ENCODE results near the gene C1orf174. TPM values are rescaled to one million over a fixed set of nuclear protein-coding genes. Genes with fewer than 3 reads are reported as not detected.

C1orf174 gene
- total and polyA plus RNA-seq, 2 of the 13 experiments (the other 11 are each of a cell fraction or from before 2014, with no cell fraction given): 21.6 to 31.4 TPM

- intact Hi-C loops (cut with micrococcal nuclease; ENCODE audit: unreplicated experiment) (no loop called here), in situ Hi-C loops (cut with HindIII; ENCODE audit: extremely low pct_ligation_motif_present, low pct_unique_long_range_greater_than_20kb) (no loop called here)
- WGBS (ENCODE audit: low lambda C conversion rate): 94% methylated on average over 6 of the region's 6 CpGs
- peaks cover 12 to 44% of the 10 kb centered on the region in 2 experiments for H3K36me3 ChIP-seq (replicated peaks in 1 of 2; ENCODE audit: control insufficient read depth in 1 of 2, insufficient read depth in 2 of 2, low read length in 2 of 2)
- no peak overlapping the region for H3K27ac ChIP-seq (ENCODE audit: extremely low read length, insufficient read depth, low read length)
- no TSS peak for BruUV-seq (replicated peaks)
- H3K9me3 ChIP-seq (ENCODE audit: low read length): no peaks in the 10 kb centered on the region
- POLR2A ChIA-PET: no interaction called here
- H3K27me3 ChIP-seq (ENCODE audit: control insufficient read depth in 1 of 2, insufficient read depth in 2 of 2, low read length in 2 of 2): no peaks in the 10 kb centered on the region
- H4K20me1 ChIP-seq (ENCODE audit: insufficient read depth, low read length): no peaks in the 10 kb centered on the region
- no peak overlapping the region for H2AFZ ChIP-seq (ENCODE audit: low read length)
- no peak for ATAC-seq
- H3K4me3 ChIP-seq (replicated peaks in 1 of 3; ENCODE audit: insufficient read depth in 1 of 3, low read depth in 2 of 3, low read length in 3 of 3): no peak overlapping the region
- no peak overlapping the region for H3K9ac ChIP-seq (ENCODE audit: insufficient read depth, low read depth, low read length)
- H3K79me2 ChIP-seq (ENCODE audit: insufficient read depth, low read length): no peaks in the 10 kb centered on the region
- DNase-seq (ENCODE audit: low spot score): no peak
- no peaks in the 10 kb centered on the region for H3K4me1 ChIP-seq (ENCODE audit: insufficient read depth, low read length)
- H3K4me2 ChIP-seq (ENCODE audit: low read depth, low read length): no peak overlapping the region
- FAIRE-seq: no peak
- CTCF ChIA-PET (ENCODE audit: low intra/inter-chr PET ratio, low total read pairs): no interaction called here
- TF ChIP-seq BORCS8-MEF2B (CRISPR knock-in tag; IDR thresholded peaks at IDR 0.05) (no peak), ZNF354B (CRISPR knock-in tag; IDR thresholded peaks at IDR 0.05) (no peak), ZNF839 (CRISPR knock-in tag; IDR thresholded peaks at IDR 0.05; ENCODE audit: borderline replicate concordance) (no peak), ZNF337 (CRISPR knock-in tag; IDR thresholded peaks at IDR 0.05; ENCODE audit: borderline replicate concordance, low read depth) (no peak), POLR2A (IDR thresholded peaks at IDR 0.05; ENCODE audit: insufficient read depth in 1 of 2, low read depth in 2 of 2, low read length in 2 of 2) (no peak), PHB2 (IDR thresholded peaks at IDR 0.05; ENCODE audit: partially characterized antibody) (no peak), ZNF430 (CRISPR knock-in tag; IDR thresholded peaks at IDR 0.05) (no peak), ZNF260 (CRISPR knock-in tag; IDR thresholded peaks at IDR 0.05; ENCODE audit: borderline replicate concordance, low read depth) (no peak), ZNF609 (CRISPR knock-in tag; IDR thresholded peaks at IDR 0.05; ENCODE audit: borderline replicate concordance) (no peak), ZNF639 (CRISPR knock-in tag; conservative IDR thresholded peaks at IDR 0.05) (no peak), FOXK2 (IDR thresholded peaks at IDR 0.05) (no peak), ZKSCAN5 (CRISPR knock-in tag; IDR thresholded peaks at IDR 0.05) (no peak), ZNF256 (CRISPR knock-in tag; conservative IDR thresholded peaks at IDR 0.05) (no peak), ZNF747 (CRISPR knock-in tag; IDR thresholded peaks at IDR 0.05; ENCODE audit: borderline replicate concordance) (no peak), ZNF282 (IDR thresholded peaks at IDR 0.05; ENCODE audit: partially characterized antibody) (no peak), ZNF180 (CRISPR knock-in tag; IDR thresholded peaks at IDR 0.05; ENCODE audit: borderline replicate concordance, low read depth) (no peak), DMAP1 (CRISPR knock-in tag; IDR thresholded peaks at IDR 0.05) (no peak), ZBTB10 (CRISPR knock-in tag; IDR thresholded peaks at IDR 0.05; ENCODE audit: borderline replicate concordance) (no peak)
Observed at GRCh38 chr1:3847081-3847480, 53.0 kb downstream of the C1orf174 start.
